DOHH2 (cell line): Measurements from ENCODE around the gene PCLO.

Experiments
- EZH2phosphoT487 ChIP-seq: fragments of 200-600 bp; sonication (generic); IDR thresholded peaks from 2 replicates; pipeline ENCODE4 v1.6.1; 2017; ENCODE audit warnings: borderline replicate concordance, mild to moderate bottlenecking, antibody characterized with exemption, low read length, moderate library complexity, mixed read lengths
- TF ChIP-seq, protein P1 (sequence below): fragments of 200-600 bp; sonication (generic); IDR thresholded peaks from one replicate; pipeline ENCODE4 v1.5.1; 2014; ENCODE audit warnings: antibody characterized with exemption, mild to moderate bottlenecking, low read depth, low read length; ENCODE audit not compliant: poor library complexity, severe bottlenecking

- TF ChIP-seq, protein P1, sequence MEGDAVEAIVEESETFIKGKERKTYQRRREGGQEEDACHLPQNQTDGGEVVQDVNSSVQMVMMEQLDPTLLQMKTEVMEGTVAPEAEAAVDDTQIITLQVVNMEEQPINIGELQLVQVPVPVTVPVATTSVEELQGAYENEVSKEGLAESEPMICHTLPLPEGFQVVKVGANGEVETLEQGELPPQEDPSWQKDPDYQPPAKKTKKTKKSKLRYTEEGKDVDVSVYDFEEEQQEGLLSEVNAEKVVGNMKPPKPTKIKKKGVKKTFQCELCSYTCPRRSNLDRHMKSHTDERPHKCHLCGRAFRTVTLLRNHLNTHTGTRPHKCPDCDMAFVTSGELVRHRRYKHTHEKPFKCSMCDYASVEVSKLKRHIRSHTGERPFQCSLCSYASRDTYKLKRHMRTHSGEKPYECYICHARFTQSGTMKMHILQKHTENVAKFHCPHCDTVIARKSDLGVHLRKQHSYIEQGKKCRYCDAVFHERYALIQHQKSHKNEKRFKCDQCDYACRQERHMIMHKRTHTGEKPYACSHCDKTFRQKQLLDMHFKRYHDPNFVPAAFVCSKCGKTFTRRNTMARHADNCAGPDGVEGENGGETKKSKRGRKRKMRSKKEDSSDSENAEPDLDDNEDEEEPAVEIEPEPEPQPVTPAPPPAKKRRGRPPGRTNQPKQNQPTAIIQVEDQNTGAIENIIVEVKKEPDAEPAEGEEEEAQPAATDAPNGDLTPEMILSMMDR, result no peak
- no peak for TF ChIP-seq EZH2phosphoT487
Observed at GRCh38 chr7:82961240-82961639, 201.4 kb downstream of the PCLO start.
